Common myeloid progenitor, CD34-positive (primary cell): ENCODE measurements around the gene CACNA1S.

Experiments used
- CTCF ChIA-PET: fragments of 350-600 bp; sonication (Branson Sonifier 250); formaldehyde crosslinking; loops from one replicate; lab custom pipeline; 2021; ENCODE audit warnings: antibody characterized with exemption; lab: Charles Lee
- POLR2A ChIA-PET: fragments of 350-600 bp; sonication (Branson Sonifier 250); formaldehyde crosslinking; loops from one replicate; lab custom pipeline; 2021; ENCODE audit warnings: antibody characterized with exemption; lab: Charles Lee
- DNase-seq, 3 donors: peaks; one replicate each; pipeline versions ENCODE4 v3.0.0 to v3.0.0-alpha.2; 2013
- H3K27ac ChIP-seq, 2 experiments: 1 replicate in 1 of 2; 2 replicates in 1 of 2; pipeline ENCODE4 v1.7.0; 2013; ENCODE audit warnings: inconsistent platforms in 2 of 2, low read length in 2 of 2, mild to moderate bottlenecking in 2 of 2, low read depth in 1 of 2, moderate library complexity in 1 of 2; ENCODE audit not compliant: severe bottlenecking in 2 of 2, insufficient read depth in 1 of 2, poor library complexity in 1 of 2
- H3K27me3 ChIP-seq, 5 experiments: replicated peaks in 2 of 5; 1 replicate in 3 of 5; 2 replicates in 2 of 5; pipeline versions ENCODE4 v1.6.1 to v1.7.0; 2013; ENCODE audit warnings: low read length in 4 of 5, mild to moderate bottlenecking in 2 of 5, moderate library complexity in 2 of 5, inconsistent platforms in 1 of 5; ENCODE audit not compliant: insufficient read depth in 5 of 5, control insufficient read depth in 4 of 5
- H3K36me3 ChIP-seq, 4 experiments: 1 replicate in 2 of 4; 2 replicates in 2 of 4; pipeline versions ENCODE4 v1.6.1 to v1.7.0; 2013; ENCODE audit warnings: low read length in 3 of 4, control low read depth in 1 of 4, mild to moderate bottlenecking in 1 of 4; ENCODE audit not compliant: control insufficient read depth in 4 of 4, insufficient read depth in 4 of 4
- H3K4me1 ChIP-seq, 4 experiments: 1 replicate in 3 of 4; 2 replicates in 1 of 4; pipeline versions ENCODE4 v1.6.1 to v1.7.1; 2013; ENCODE audit warnings: low read length in 3 of 4, mild to moderate bottlenecking in 3 of 4, control low read depth in 1 of 4, inconsistent platforms in 1 of 4, moderate library complexity in 1 of 4; ENCODE audit not compliant: control insufficient read depth in 4 of 4, insufficient read depth in 4 of 4; ENCODE audit errors: control extremely low read depth in 1 of 4
- H3K4me3 ChIP-seq, 7 experiments: 1 replicate in 4 of 7; 2 replicates in 3 of 7; pipeline versions ENCODE4 v1.5.1 to v1.7.0; 2013; ENCODE audit warnings: mild to moderate bottlenecking in 7 of 7, low read length in 6 of 7, moderate library complexity in 6 of 7, inconsistent platforms in 2 of 7, low read depth in 2 of 7, control low read depth in 1 of 7; ENCODE audit not compliant: insufficient read depth in 4 of 7, control insufficient read depth in 1 of 7; ENCODE audit errors: extremely low read depth in 1 of 7
- H3K9me3 ChIP-seq, 5 experiments: 1 replicate in 4 of 5; 2 replicates in 1 of 5; pipeline versions ENCODE4 v1.6.1 to v1.7.1; 2013; ENCODE audit warnings: low read length in 4 of 5, mild to moderate bottlenecking in 2 of 5, inconsistent platforms in 1 of 5, low read depth in 1 of 5, moderate library complexity in 1 of 5; ENCODE audit not compliant: control insufficient read depth in 4 of 5, insufficient read depth in 2 of 5; ENCODE audit errors: control extremely low read depth in 1 of 5
- WGBS: methylation state at CpG from one replicate; pipeline ENCODE4 v1.1.5; 2013; ENCODE audit not compliant: insufficient coverage; 5-methylcytosine and 5-hydroxymethylcytosine counted together

Gene CACNA1S

GRCh38 chr1:201072149-201072548 is 40.1 kb downstream of the CACNA1S start:
- CTCF ChIA-PET, result interaction anchor here (0.9 to 1.4 kb wide), 2 partner anchors 14 to 101 kb away, joined by 3 to 4 read pairs; no protein-coding TSS in a partner anchor
- H3K27ac ChIP-seq, result no peak overlapping the region
- POLR2A ChIA-PET, result no interaction called here
- peaks cover 0 to 2% (median 0%) of the 10 kb centered on the region in 4 experiments for H3K4me1 ChIP-seq
- H3K27me3 ChIP-seq, result peaks cover 0 to 2% (median 0%) of the 10 kb centered on the region in 5 experiments
- H3K9me3 ChIP-seq, result no peaks in the 10 kb centered on the region
- no peak overlapping the region for H3K4me3 ChIP-seq
- DNase-seq, result no peak
- H3K36me3 ChIP-seq, result no peaks in the 10 kb centered on the region
- WGBS, result 86% methylated on average over 5 of the region's 5 CpGs

- ChIA-PET POLR2A (no interaction called here), CTCF (no interaction called here)
- no peaks in the 10 kb centered on the region for H3K9me3 ChIP-seq
- H3K36me3 ChIP-seq, result no peaks in the 10 kb centered on the region
- H3K4me1 ChIP-seq, result peaks cover 0 to 2% (median 0%) of the 10 kb centered on the region in 4 experiments
- no peak overlapping the region for H3K27ac ChIP-seq
- 90% methylated on average over 2 of the region's 3 CpGs for WGBS
- peaks cover 0 to 2% (median 0%) of the 10 kb centered on the region in 5 experiments for H3K27me3 ChIP-seq
- DNase-seq, result no peak
- H3K4me3 ChIP-seq, result no peak overlapping the region
Measured at GRCh38 chr1:201069636-201070035, 42.6 kb downstream of the CACNA1S start.

DNA sequence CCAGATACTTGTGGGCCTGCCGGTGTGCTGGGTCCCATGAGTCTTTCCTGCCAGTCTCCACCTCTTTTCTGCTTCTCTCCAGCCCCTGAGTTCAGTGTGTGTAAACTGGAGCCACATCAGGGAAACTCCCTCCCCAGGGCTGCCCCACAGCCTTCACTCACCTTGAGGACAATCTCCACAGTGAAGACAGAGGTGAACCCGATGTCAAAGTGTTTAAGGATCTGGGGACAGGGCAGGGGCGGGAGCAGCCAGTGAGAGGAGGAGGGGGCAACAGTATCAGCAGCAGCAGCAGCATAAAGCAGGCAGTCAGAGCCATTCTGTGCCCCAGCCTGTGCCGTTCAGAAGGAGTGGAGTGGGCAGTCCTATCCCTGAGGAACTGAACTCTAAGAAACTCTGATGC is 43.2 kb downstream of the CACNA1S start:
- Histone ChIP-seq H3K4me1 (peaks cover 0 to 2% (median 0%) of the 10 kb centered on the region in 4 experiments), H3K9me3 (no peaks in the 10 kb centered on the region), H3K36me3 (no peaks in the 10 kb centered on the region), H3K27me3 (peaks cover 0 to 3% (median 0%) of the 10 kb centered on the region in 5 experiments), H3K4me3 (no peak overlapping the region), H3K27ac (no peak overlapping the region)
- POLR2A ChIA-PET, result no interaction called here
- CTCF ChIA-PET, result no interaction called here
- DNase-seq, result no peak
- WGBS, result 97% methylated on average over 4 of the region's 4 CpGs

DNA sequence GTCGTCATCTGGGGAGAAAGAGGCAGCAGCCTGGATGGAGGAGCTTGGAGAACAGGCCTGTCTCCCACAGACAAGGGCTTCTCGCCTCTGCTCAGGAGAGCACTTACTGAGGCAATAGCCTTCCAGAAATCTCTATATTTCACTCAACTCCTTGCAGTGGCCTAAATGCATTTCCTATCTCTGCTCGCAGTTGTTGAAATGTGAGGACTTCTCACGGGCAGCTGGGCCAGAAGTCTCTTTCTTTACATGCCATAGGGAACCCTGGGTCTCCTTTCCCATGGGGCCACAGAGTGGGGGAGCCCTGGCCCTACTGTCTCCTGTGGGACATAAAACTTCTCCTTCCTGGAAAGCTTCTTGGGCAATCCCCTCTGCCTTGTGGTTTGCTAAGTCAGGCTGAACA is 45.2 kb downstream of the CACNA1S start:
- Histone ChIP-seq H3K4me3 (no peak overlapping the region), H3K36me3 (no peaks in the 10 kb centered on the region), H3K27me3 (peaks cover 0 to 1% (median 0%) of the 10 kb centered on the region in 5 experiments), H3K9me3 (no peaks in the 10 kb centered on the region), H3K27ac (no peak overlapping the region), H3K4me1 (peaks cover 0 to 2% (median 0%) of the 10 kb centered on the region in 4 experiments)
- no peak for DNase-seq
- ChIA-PET POLR2A (no interaction called here), CTCF (interaction anchor here (1.0 to 1.6 kb wide), 5 partner anchors 19 to 95 kb away, joined by 3 to 4 read pairs (median 3); no protein-coding TSS in a partner anchor)
- WGBS, result 92% methylated on average over 4 of the region's 4 CpGs

DNA sequence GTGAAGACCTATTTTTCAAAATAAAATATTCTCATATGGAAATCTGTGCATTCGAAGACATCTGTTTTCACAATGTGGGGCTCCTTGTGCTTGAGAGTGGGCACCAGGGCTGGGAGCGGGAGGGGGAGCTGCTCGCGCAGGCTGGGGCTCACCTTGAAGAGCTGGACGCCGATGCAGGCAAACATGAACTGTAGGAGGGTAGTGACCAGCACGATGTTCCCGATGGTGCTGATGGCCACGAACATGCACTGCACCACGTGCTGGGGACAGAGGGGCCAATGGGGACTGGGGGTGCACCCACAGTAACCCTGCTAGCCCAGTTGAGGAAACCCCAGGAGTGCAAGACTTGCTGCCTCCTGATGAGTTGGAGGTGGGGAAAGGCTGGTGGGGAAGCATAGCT is 46.5 kb downstream of the CACNA1S start:
- H3K9me3 ChIP-seq, result no peaks in the 10 kb centered on the region
- no peaks in the 10 kb centered on the region for H3K36me3 ChIP-seq
- CTCF ChIA-PET, result interaction anchor here (1.4 to 1.9 kb wide), 2 partner anchors 13 to 93 kb away, joined by 3 to 6 read pairs; no protein-coding TSS in a partner anchor
- H3K4me3 ChIP-seq, result no peak overlapping the region
- 93% methylated on average over 8 of the region's 10 CpGs for WGBS
- peaks cover 0 to 1% (median 0%) of the 10 kb centered on the region in 5 experiments for H3K27me3 ChIP-seq
- H3K27ac ChIP-seq, result no peak overlapping the region
- no peak for DNase-seq
- no peaks in the 10 kb centered on the region for H3K4me1 ChIP-seq
- POLR2A ChIA-PET, result no interaction called here

DNA sequence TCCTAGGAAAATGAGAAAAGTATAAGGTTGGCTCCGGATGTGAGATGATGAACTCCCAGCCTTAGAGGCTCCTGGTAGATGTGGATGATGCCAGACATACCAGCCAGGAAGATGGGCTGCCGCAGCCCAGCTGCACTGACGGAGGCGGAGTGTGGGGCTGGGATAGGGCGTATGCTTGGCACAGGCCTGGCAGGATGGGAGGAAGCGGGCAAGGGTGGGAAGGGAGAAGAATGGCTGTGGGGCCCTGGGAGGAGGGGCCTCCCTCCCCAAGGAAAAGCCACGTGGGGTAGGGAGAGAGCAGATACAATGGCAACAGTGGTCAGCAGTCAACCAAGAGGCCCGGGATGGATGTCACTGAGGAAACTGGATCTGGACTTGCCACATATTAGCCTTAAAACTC is 47.4 kb downstream of the CACNA1S start:
- H3K36me3 ChIP-seq, result no peaks in the 10 kb centered on the region
- CTCF ChIA-PET, result interaction anchor here (0.7 to 1.9 kb wide), 3 partner anchors 20 to 92 kb away, joined by 3 to 6 read pairs (median 3); no protein-coding TSS in a partner anchor
- no peak overlapping the region for H3K27ac ChIP-seq
- no peak for DNase-seq
- 83% methylated on average over 8 of the region's 8 CpGs for WGBS
- H3K4me3 ChIP-seq, result no peak overlapping the region
- POLR2A ChIA-PET, result no interaction called here
- peaks cover 0 to 1% (median 0%) of the 10 kb centered on the region in 5 experiments for H3K27me3 ChIP-seq
- H3K4me1 ChIP-seq, result no peaks in the 10 kb centered on the region
- no peaks in the 10 kb centered on the region for H3K9me3 ChIP-seq

DNA sequence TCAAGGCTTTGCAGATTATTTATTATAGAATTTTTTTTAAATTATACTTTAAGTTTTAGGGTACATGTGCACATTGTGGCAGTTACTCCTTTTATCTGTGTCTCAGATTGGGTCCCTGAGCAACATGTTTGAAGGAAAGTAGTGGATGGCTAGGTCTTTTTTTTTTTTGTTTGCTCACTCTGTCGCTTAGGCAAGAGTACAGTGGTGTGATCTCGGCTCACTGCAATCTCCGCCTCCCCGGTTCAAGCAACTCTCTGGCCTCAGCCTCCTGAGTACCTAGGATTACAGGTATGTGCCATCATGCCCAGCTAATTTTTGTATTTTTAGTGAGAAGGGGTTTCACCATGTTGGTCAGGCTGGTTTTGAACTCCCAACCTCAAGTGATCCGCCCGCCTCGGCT is 49.1 kb downstream of the CACNA1S start:
- DNase-seq, result no peak
- WGBS, result 100% methylated on average over 5 of the region's 7 CpGs
- H3K36me3 ChIP-seq, result no peaks in the 10 kb centered on the region
- H3K4me3 ChIP-seq, result no peak overlapping the region
- H3K4me1 ChIP-seq, result no peaks in the 10 kb centered on the region
- POLR2A ChIA-PET, result interaction anchor here (0.6 kb wide), 1 partner anchor 111 kb away, joined by 3 read pairs; no protein-coding TSS in a partner anchor
- H3K9me3 ChIP-seq, result no peaks in the 10 kb centered on the region
- H3K27me3 ChIP-seq, result peaks cover 0 to 1% (median 0%) of the 10 kb centered on the region in 5 experiments
- H3K27ac ChIP-seq, result no peak overlapping the region
- CTCF ChIA-PET, result interaction anchor here (1.0 to 1.1 kb wide), 2 partner anchors 12 to 91 kb away, joined by 3 read pairs; no protein-coding TSS in a partner anchor
